ENCODE results near the gene ATP6V0B.

ATP6V0B gene

GRCh38 chr1:44008259-44008658 lies 33.5 kb downstream of the ATP6V0B start:
- no peak for DNase-seq

- DNase-seq = no peak
These were observed 36.2 kb downstream of the ATP6V0B start for GRCh38 chr1:44010935-44011471.

GRCh38 chr1:44012404-44012803 lies 37.6 kb downstream of the ATP6V0B start:
- DNase-seq = no peak

- DNase-seq = no peak
These were observed 38.3 kb downstream of the ATP6V0B start for GRCh38 chr1:44012941-44013609.

GRCh38 chr1:44013949-44014348 lies 39.2 kb downstream of the ATP6V0B start:
- DNase-seq = no peak

GRCh38 chr1:44014365-44015104 lies 39.8 kb downstream of the ATP6V0B start:
- DNase-seq = no peak

GRCh38 chr1:44015206-44015605 lies 40.4 kb downstream of the ATP6V0B start:
- no peak for DNase-seq

- no peak for DNase-seq
These were observed 41.5 kb downstream of the ATP6V0B start for GRCh38 chr1:44016041-44016889.

- DNase-seq = no peak
These were observed 42.2 kb downstream of the ATP6V0B start for GRCh38 chr1:44016890-44017400.

- DNase-seq = no peak
These were observed 44.7 kb downstream of the ATP6V0B start for GRCh38 chr1:44019466-44019948.

GRCh38 chr1:44020464-44020863 lies 45.7 kb downstream of the ATP6V0B start:
- DNase-seq = no peak

- no peak for DNase-seq
These were observed 46.4 kb downstream of the ATP6V0B start for GRCh38 chr1:44021156-44021555.

- no peak for DNase-seq
These were observed 47.0 kb downstream of the ATP6V0B start for GRCh38 chr1:44021581-44022321.

GRCh38 chr1:44024031-44024902 lies 49.5 kb downstream of the ATP6V0B start:
- no peak for DNase-seq

- DNase-seq = no peak
These were observed 50.3 kb downstream of the ATP6V0B start for GRCh38 chr1:44024903-44025525.

GRCh38 chr1:44025816-44026215 lies 51.1 kb downstream of the ATP6V0B start:
- no peak for DNase-seq

GRCh38 chr1:44027320-44027719 lies 52.6 kb downstream of the ATP6V0B start:
- DNase-seq = no peak
